Mesenchymal stem cell (in vitro differentiated cells and primary cell): ENCODE results near the gene GRM7.

Experiments used
- DNase-seq: peaks from one replicate; pipeline ENCODE4 v3.0.0-alpha.2; 2013
- H2AFZ ChIP-seq: one replicate; pipeline ENCODE4 v1.6.1; 2013; ENCODE audit warnings: low read depth, mild to moderate bottlenecking, control low read depth, inconsistent platforms, low read length, moderate library complexity
- H2AK5ac ChIP-seq: 2 replicates; pipeline ENCODE4 v1.6.1; 2013; ENCODE audit warnings: low read length, moderate library complexity, mild to moderate bottlenecking, inconsistent platforms; ENCODE audit not compliant: severe bottlenecking
- H2BK120ac ChIP-seq: one replicate; pipeline ENCODE4 v1.6.1; 2013; ENCODE audit warnings: low read depth, mild to moderate bottlenecking, inconsistent platforms, low read length, moderate library complexity
- H2BK12ac ChIP-seq, 2 experiments: one replicate each; pipeline ENCODE4 v1.6.1; 2013; ENCODE audit warnings: inconsistent platforms in 2 of 2, low read length in 2 of 2, mild to moderate bottlenecking in 2 of 2, moderate library complexity in 2 of 2, control low read depth in 1 of 2
- H2BK15ac ChIP-seq: one replicate; pipeline ENCODE4 v1.6.1; 2013; ENCODE audit warnings: mild to moderate bottlenecking, low read depth, inconsistent platforms; ENCODE audit not compliant: poor library complexity, severe bottlenecking
- H2BK5ac ChIP-seq: 2 replicates; pipeline ENCODE4 v1.6.1; 2013; ENCODE audit warnings: low read depth, mild to moderate bottlenecking, low read length, control low read depth, inconsistent platforms; ENCODE audit not compliant: poor library complexity, severe bottlenecking
- H3K14ac ChIP-seq, 2 experiments: one replicate each; pipeline ENCODE4 v1.6.1; 2013; ENCODE audit warnings: inconsistent platforms in 2 of 2, low read length in 2 of 2, control low read depth in 1 of 2, mild to moderate bottlenecking in 1 of 2, moderate library complexity in 1 of 2
- H3K18ac ChIP-seq, 2 experiments: one replicate each; pipeline ENCODE4 v1.6.1; 2013; ENCODE audit warnings: inconsistent platforms in 2 of 2, low read length in 2 of 2, control low read depth in 1 of 2, low read depth in 1 of 2, mild to moderate bottlenecking in 1 of 2
- H3K23ac ChIP-seq, 2 experiments: one replicate each; pipeline ENCODE4 v1.6.1; 2013; ENCODE audit warnings: inconsistent platforms in 2 of 2, low read length in 2 of 2, mild to moderate bottlenecking in 2 of 2, moderate library complexity in 2 of 2, control low read depth in 1 of 2
- H3K27ac ChIP-seq: 2 replicates; pipeline ENCODE4 v1.5.1; 2013; ENCODE audit warnings: mild to moderate bottlenecking, moderate library complexity, low read length, control low read depth, inconsistent platforms; ENCODE audit not compliant: poor library complexity, severe bottlenecking
- H3K27me3 ChIP-seq, 2 experiments: 2 replicates each; pipeline versions ENCODE4 v1.6.1 to v1.7.0; 2013; ENCODE audit warnings: low read length in 2 of 2, mild to moderate bottlenecking in 2 of 2, moderate library complexity in 2 of 2, control low read depth in 1 of 2, inconsistent platforms in 1 of 2; ENCODE audit not compliant: control insufficient read depth in 1 of 2, insufficient read depth in 1 of 2
- H3K36me3 ChIP-seq, 2 experiments: 2 replicates each; pipeline versions ENCODE4 v1.6.1 to v1.7.0; 2013; ENCODE audit warnings: low read length in 2 of 2, control low read depth in 1 of 2, inconsistent platforms in 1 of 2, low read depth in 1 of 2, mild to moderate bottlenecking in 1 of 2; ENCODE audit not compliant: insufficient read depth in 2 of 2, control insufficient read depth in 1 of 2
- H3K4ac ChIP-seq, 2 experiments: one replicate each; pipeline ENCODE4 v1.6.1; 2013; ENCODE audit warnings: inconsistent platforms in 2 of 2, low read length in 2 of 2, mild to moderate bottlenecking in 2 of 2, moderate library complexity in 2 of 2, control low read depth in 1 of 2, low read depth in 1 of 2
- H3K4me1 ChIP-seq: 2 replicates; pipeline ENCODE4 v1.6.1; 2013; ENCODE audit warnings: low read depth, low read length, control low read depth; ENCODE audit not compliant: control insufficient read depth, insufficient read depth
- H3K4me2 ChIP-seq: 2 replicates; pipeline ENCODE4 v1.6.1; 2013; ENCODE audit warnings: low read length, mild to moderate bottlenecking, inconsistent platforms; ENCODE audit not compliant: poor library complexity, severe bottlenecking
- H3K4me3 ChIP-seq, 2 experiments: 2 replicates each; pipeline versions ENCODE4 v1.5.1 to v1.7.0; 2013; ENCODE audit warnings: low read length in 2 of 2, mild to moderate bottlenecking in 2 of 2, control low read depth in 1 of 2, low read depth in 1 of 2; ENCODE audit not compliant: insufficient read depth in 1 of 2
- H3K79me1 ChIP-seq: replicated peaks from 2 replicates; pipeline ENCODE4 v1.6.1; 2013; ENCODE audit warnings: mild to moderate bottlenecking, control low read depth, low read length, inconsistent platforms; ENCODE audit not compliant: poor library complexity, severe bottlenecking
- H3K9ac ChIP-seq: 2 replicates; pipeline ENCODE4 v1.7.0; 2013; ENCODE audit warnings: mild to moderate bottlenecking, low read length, moderate library complexity
- H3K9me3 ChIP-seq: 2 replicates; pipeline ENCODE4 v1.7.0; 2013; ENCODE audit warnings: mild to moderate bottlenecking, low read length; ENCODE audit not compliant: control insufficient read depth
- H4K8ac ChIP-seq: one replicate; pipeline ENCODE4 v1.6.1; 2013; ENCODE audit warnings: inconsistent platforms, mild to moderate bottlenecking, low read length, moderate library complexity
- H4K91ac ChIP-seq: one replicate; pipeline ENCODE4 v1.6.1; 2013; ENCODE audit warnings: mild to moderate bottlenecking, low read length, inconsistent platforms
- WGBS: methylation state at CpG from one replicate; pipeline ENCODE4 v1.1.7; 2013; ENCODE audit warnings: mixed read lengths; 5-methylcytosine and 5-hydroxymethylcytosine counted together

GRM7 gene

GRCh38 chr3:6935970-6936369 is 75.1 kb downstream of the GRM7 start:
- Histone ChIP-seq H2AK5ac (no peak overlapping the region), H2BK12ac (no peak overlapping the region), H4K91ac (no peak overlapping the region), H3K36me3 (no peaks in the 10 kb centered on the region), H3K14ac (no peak overlapping the region), H3K4ac (no peak overlapping the region), H3K4me3 (no peak overlapping the region), H3K4me2 (no peak overlapping the region), H3K9ac (no peak overlapping the region), H2AFZ (no peak overlapping the region), H3K18ac (no peak overlapping the region), H3K79me1 (no peaks in the 10 kb centered on the region), H4K8ac (no peak overlapping the region), H3K27me3 (no peaks in the 10 kb centered on the region), H3K4me1 (no peaks in the 10 kb centered on the region), H3K27ac (no peak overlapping the region), H3K9me3 (no peaks in the 10 kb centered on the region), H2BK120ac (no peak overlapping the region), H3K23ac (no peak overlapping the region), H2BK5ac (no peak overlapping the region), H2BK15ac (no peak overlapping the region)
- DNase-seq, result no peak
- 77% methylated on average over 2 of the region's 2 CpGs for WGBS

- H4K8ac ChIP-seq, result no peak overlapping the region
- DNase-seq, result no peak
These were observed 101.9 kb downstream of the GRM7 start for GRCh38 chr3:6962801-6963200.

GRCh38 chr3:6965881-6966280 is 105.0 kb downstream of the GRM7 start:
- no peak overlapping the region for H2BK15ac ChIP-seq
- H3K4ac ChIP-seq, result no peak overlapping the region
- H3K27ac ChIP-seq, result no peak overlapping the region
- H4K8ac ChIP-seq, result no peak overlapping the region
- no peak overlapping the region for H4K91ac ChIP-seq
- no peak overlapping the region for H2BK5ac ChIP-seq
- no peak overlapping the region for H3K4me2 ChIP-seq
- H3K9me3 ChIP-seq, result peaks cover 6% of the 10 kb centered on the region
- no peaks in the 10 kb centered on the region for H3K27me3 ChIP-seq
- WGBS, result 75% methylated on average over 4 of the region's 5 CpGs
- H2BK120ac ChIP-seq, result no peak overlapping the region
- H3K36me3 ChIP-seq, result no peaks in the 10 kb centered on the region
- H2AFZ ChIP-seq, result no peak overlapping the region
- H3K14ac ChIP-seq, result no peak overlapping the region
- no peak overlapping the region for H2AK5ac ChIP-seq
- no peak overlapping the region for H2BK12ac ChIP-seq
- no peaks in the 10 kb centered on the region for H3K4me1 ChIP-seq
- no peak for DNase-seq
- no peak overlapping the region for H3K18ac ChIP-seq
- H3K79me1 ChIP-seq, result no peaks in the 10 kb centered on the region
- H3K9ac ChIP-seq, result no peak overlapping the region
- H3K4me3 ChIP-seq, result no peak overlapping the region
- no peak overlapping the region for H3K23ac ChIP-seq

More at GRCh38 chr3:6962801-6963200, 101.9 kb downstream of the GRM7 start:
- no peak overlapping the region for H2BK12ac ChIP-seq
- H3K27me3 ChIP-seq, result no peaks in the 10 kb centered on the region
- H3K4ac ChIP-seq, result no peak overlapping the region
- no peaks in the 10 kb centered on the region for H3K79me1 ChIP-seq
- H3K23ac ChIP-seq, result no peak overlapping the region
- no peak overlapping the region for H3K9ac ChIP-seq
- no peak overlapping the region for H2BK120ac ChIP-seq
- H3K18ac ChIP-seq, result no peak overlapping the region
- no peak overlapping the region for H2AFZ ChIP-seq
- H3K36me3 ChIP-seq, result no peaks in the 10 kb centered on the region
- H3K14ac ChIP-seq, result no peak overlapping the region
- no peak overlapping the region for H3K4me3 ChIP-seq
- no peak overlapping the region for H2BK5ac ChIP-seq
- no peak overlapping the region for H3K27ac ChIP-seq
- H2AK5ac ChIP-seq, result no peak overlapping the region
- no peak overlapping the region for H4K91ac ChIP-seq
- peaks cover 6% of the 10 kb centered on the region for H3K9me3 ChIP-seq
- no peak overlapping the region for H3K4me2 ChIP-seq
- H2BK15ac ChIP-seq, result no peak overlapping the region
- H3K4me1 ChIP-seq, result no peaks in the 10 kb centered on the region

GRCh38 chr3:6971933-6972332 is 111.0 kb downstream of the GRM7 start:
- no peak overlapping the region for H4K8ac ChIP-seq
- no peak overlapping the region for H2AK5ac ChIP-seq
- WGBS, result 86% methylated on average over 2 of the region's 2 CpGs
- no peak overlapping the region for H2AFZ ChIP-seq
- DNase-seq, result no peak
- H3K4me2 ChIP-seq, result no peak overlapping the region
- H2BK120ac ChIP-seq, result no peak overlapping the region
- no peak overlapping the region for H3K23ac ChIP-seq
- no peak overlapping the region for H4K91ac ChIP-seq
- no peaks in the 10 kb centered on the region for H3K36me3 ChIP-seq
- H2BK15ac ChIP-seq, result no peak overlapping the region
- no peak overlapping the region for H2BK12ac ChIP-seq
- H3K4me3 ChIP-seq, result no peak overlapping the region
- H3K9me3 ChIP-seq, result peaks cover 3% of the 10 kb centered on the region
- H3K27me3 ChIP-seq, result no peaks in the 10 kb centered on the region
- H3K9ac ChIP-seq, result no peak overlapping the region
- H3K14ac ChIP-seq, result no peak overlapping the region
- no peak overlapping the region for H3K18ac ChIP-seq
- H3K27ac ChIP-seq, result no peak overlapping the region
- no peaks in the 10 kb centered on the region for H3K4me1 ChIP-seq
- H3K4ac ChIP-seq, result no peak overlapping the region
- H2BK5ac ChIP-seq, result no peak overlapping the region
- no peaks in the 10 kb centered on the region for H3K79me1 ChIP-seq
